ENCODE results near the gene MEF2D.
A peak's percentile ranks its signal among the peaks of the same experiment; 100 is the strongest.

MEF2D gene

DNA sequence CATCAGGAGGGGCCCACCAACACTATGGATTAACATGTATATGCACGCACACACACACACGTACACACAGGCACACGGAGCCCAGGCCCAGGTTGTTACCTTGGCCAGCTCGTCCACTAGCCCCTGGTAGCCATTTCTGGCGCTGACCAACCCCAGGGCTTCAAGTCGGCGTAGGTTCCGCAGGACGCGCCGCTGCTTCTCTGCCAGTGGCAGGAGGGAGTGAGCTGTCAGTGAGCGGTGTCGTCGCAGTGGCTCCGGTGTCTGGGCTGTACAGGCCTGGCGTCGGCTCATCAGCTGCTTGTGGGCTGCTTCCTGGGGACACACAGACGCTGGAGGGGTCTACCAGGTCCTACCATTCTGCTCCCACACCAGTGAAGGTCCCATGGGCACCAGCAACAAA is 29.4 kb upstream of the MEF2D start:
- Histone ChIP-seq H2AFZ (ENCODE audit: low read length) (no peak overlapping the region), H3F3A (ENCODE audit: low read depth) (no peaks in the 10 kb centered on the region; the same call in 1 of the 2 replicates), H3K4me3 (ENCODE audit: low read length, poor library complexity, severe bottlenecking) (no peak overlapping the region), H3K27me3 (ENCODE audit: insufficient read depth, low read length, poor library complexity, severe bottlenecking) (no peaks in the 10 kb centered on the region), H3K79me2 (ENCODE audit: insufficient read depth, low read length) (no peaks in the 10 kb centered on the region), H3K4me1 (ENCODE audit: insufficient read depth, low read length, poor library complexity, severe bottlenecking) (peaks cover 32% of the 10 kb centered on the region), H3K9me3 (ENCODE audit: insufficient read depth, low read depth, low read length) (no peaks in the 10 kb centered on the region), H3K36me3 (ENCODE audit: insufficient read depth, low read length) (peaks cover 22% of the 10 kb centered on the region; the same call in 1 of the 2 replicates), H3K9me2 (replicated peaks; ENCODE audit: low read depth, low read length) (no peaks in the 10 kb centered on the region), H4K20me1 (ENCODE audit: insufficient read depth, low read length, poor library complexity, severe bottlenecking) (no peaks in the 10 kb centered on the region), H3K4me2 (ENCODE audit: low read depth, low read length, poor library complexity, severe bottlenecking) (no peak overlapping the region), H3K9ac (ENCODE audit: low read depth, low read length, poor library complexity, severe bottlenecking) (no peak overlapping the region)
- TF ChIP-seq EZH2phosphoT487 (IDR thresholded peaks at IDR 0.05; ENCODE audit: borderline replicate concordance): no peak
- TF ChIP-seq, protein P1, sequence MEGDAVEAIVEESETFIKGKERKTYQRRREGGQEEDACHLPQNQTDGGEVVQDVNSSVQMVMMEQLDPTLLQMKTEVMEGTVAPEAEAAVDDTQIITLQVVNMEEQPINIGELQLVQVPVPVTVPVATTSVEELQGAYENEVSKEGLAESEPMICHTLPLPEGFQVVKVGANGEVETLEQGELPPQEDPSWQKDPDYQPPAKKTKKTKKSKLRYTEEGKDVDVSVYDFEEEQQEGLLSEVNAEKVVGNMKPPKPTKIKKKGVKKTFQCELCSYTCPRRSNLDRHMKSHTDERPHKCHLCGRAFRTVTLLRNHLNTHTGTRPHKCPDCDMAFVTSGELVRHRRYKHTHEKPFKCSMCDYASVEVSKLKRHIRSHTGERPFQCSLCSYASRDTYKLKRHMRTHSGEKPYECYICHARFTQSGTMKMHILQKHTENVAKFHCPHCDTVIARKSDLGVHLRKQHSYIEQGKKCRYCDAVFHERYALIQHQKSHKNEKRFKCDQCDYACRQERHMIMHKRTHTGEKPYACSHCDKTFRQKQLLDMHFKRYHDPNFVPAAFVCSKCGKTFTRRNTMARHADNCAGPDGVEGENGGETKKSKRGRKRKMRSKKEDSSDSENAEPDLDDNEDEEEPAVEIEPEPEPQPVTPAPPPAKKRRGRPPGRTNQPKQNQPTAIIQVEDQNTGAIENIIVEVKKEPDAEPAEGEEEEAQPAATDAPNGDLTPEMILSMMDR (conservative IDR thresholded peaks at IDR 0.05; ENCODE audit: low read length): no peak

- Histone ChIP-seq H3K9me3 (ENCODE audit: insufficient read depth, low read depth, low read length) (no peaks in the 10 kb centered on the region), H3K4me2 (ENCODE audit: low read depth, low read length, poor library complexity, severe bottlenecking) (peak overlapping the region; percentile 71), H3K27me3 (ENCODE audit: insufficient read depth, low read length, poor library complexity, severe bottlenecking) (no peaks in the 10 kb centered on the region), H3K79me2 (ENCODE audit: insufficient read depth, low read length) (no peaks in the 10 kb centered on the region), H3F3A (ENCODE audit: low read depth) (peaks cover 4% of the 10 kb centered on the region; the same call in 1 of the 2 replicates), H4K20me1 (ENCODE audit: insufficient read depth, low read length, poor library complexity, severe bottlenecking) (no peaks in the 10 kb centered on the region), H3K4me1 (ENCODE audit: insufficient read depth, low read length, poor library complexity, severe bottlenecking) (peaks cover 43% of the 10 kb centered on the region), H3K4me3 (ENCODE audit: low read length, poor library complexity, severe bottlenecking) (peak overlapping the region; percentile 57), H3K9ac (ENCODE audit: low read depth, low read length, poor library complexity, severe bottlenecking) (peak overlapping the region; percentile 54), H2AFZ (ENCODE audit: low read length) (no peak overlapping the region), H3K36me3 (ENCODE audit: insufficient read depth, low read length) (peaks cover 18% of the 10 kb centered on the region; the same call in 1 of the 2 replicates), H3K9me2 (replicated peaks; ENCODE audit: low read depth, low read length) (no peaks in the 10 kb centered on the region)
- no peak for TF ChIP-seq EZH2phosphoT487 (IDR thresholded peaks at IDR 0.05; ENCODE audit: borderline replicate concordance)
- TF ChIP-seq, protein P1 (conservative IDR thresholded peaks at IDR 0.05; ENCODE audit: low read length): no peak
These were observed 28.4 kb upstream of the MEF2D start for GRCh38 chr1:156528875-156529425.

- Histone ChIP-seq H3F3A (ENCODE audit: low read depth) (peaks cover 8% of the 10 kb centered on the region; the same call in 1 of the 2 replicates), H3K9me2 (replicated peaks; ENCODE audit: low read depth, low read length) (no peaks in the 10 kb centered on the region), H3K4me1 (ENCODE audit: insufficient read depth, low read length, poor library complexity, severe bottlenecking) (peaks cover 47% of the 10 kb centered on the region), H4K20me1 (ENCODE audit: insufficient read depth, low read length, poor library complexity, severe bottlenecking) (no peaks in the 10 kb centered on the region), H3K4me3 (ENCODE audit: low read length, poor library complexity, severe bottlenecking) (peak overlapping the region; percentile 57), H3K36me3 (ENCODE audit: insufficient read depth, low read length) (peaks cover 10% of the 10 kb centered on the region; the same call in 1 of the 2 replicates), H3K4me2 (ENCODE audit: low read depth, low read length, poor library complexity, severe bottlenecking) (peak overlapping the region; percentile 71), H2AFZ (ENCODE audit: low read length) (peak overlapping the region; percentile 57; the same call in 1 of the 2 replicates), H3K27me3 (ENCODE audit: insufficient read depth, low read length, poor library complexity, severe bottlenecking) (no peaks in the 10 kb centered on the region), H3K79me2 (ENCODE audit: insufficient read depth, low read length) (no peaks in the 10 kb centered on the region), H3K9me3 (ENCODE audit: insufficient read depth, low read depth, low read length) (no peaks in the 10 kb centered on the region), H3K9ac (ENCODE audit: low read depth, low read length, poor library complexity, severe bottlenecking) (peak overlapping the region; percentile 54)
- TF ChIP-seq, protein P1 (conservative IDR thresholded peaks at IDR 0.05; ENCODE audit: low read length): no peak
- no peak for TF ChIP-seq EZH2phosphoT487 (IDR thresholded peaks at IDR 0.05; ENCODE audit: borderline replicate concordance)
These were observed 27.7 kb upstream of the MEF2D start for GRCh38 chr1:156528231-156528630.
